IMR-90 (cell line): Measurements from ENCODE around the gene PLD6. TPM values are rescaled to one million over a fixed set of nuclear protein-coding genes. Genes with fewer than 3 reads are reported as not detected.

Source experiments
- ATAC-seq: fragments of 200-7000 bp; cut with Tn5 transposase; 2 replicates; pipeline ENCODE4 v1.9.1; 2020; ENCODE audit warnings: low read depth, mild to moderate bottlenecking, moderate library complexity
- BruUV-seq: library from RNA; stranded (reverse); fragments of 400-500 nt; replicated peaks from 2 replicates; lab custom pipeline; 2021; lab: Mats Ljungman, UMichigan
- CTCF ChIA-PET: fragments of 300-600 bp; formaldehyde crosslinking; extraction: SDS; loops from one replicate; lab custom pipeline; 2021; ENCODE audit warnings: antibody characterized with exemption; lab: Yijun Ruan, JAX
- POLR2A ChIA-PET: fragments of 300-600 bp; sonication (Branson Sonifier 250); formaldehyde crosslinking; loops from one replicate; lab custom pipeline; 2022; ENCODE audit warnings: antibody characterized with exemption; ENCODE audit not compliant: unreplicated experiment; lab: Charles Lee
- DNase-seq: peaks from one replicate; pipeline ENCODE4 v3.0.0; 2013
- H2AFZ ChIP-seq: replicated peaks from 2 replicates; pipeline ENCODE3; 2013; ENCODE audit warnings: low read length, mild to moderate bottlenecking; ENCODE audit not compliant: poor library complexity
- H2AK5ac ChIP-seq: 2 replicates; pipeline ENCODE4 v1.6.1; 2013; ENCODE audit warnings: low read depth, low read length, inconsistent platforms
- H2AK9ac ChIP-seq: replicated peaks from 2 replicates; pipeline ENCODE3; 2013; ENCODE audit warnings: mild to moderate bottlenecking, low read depth, low read length, moderate library complexity; ENCODE audit not compliant: poor library complexity
- H2BK120ac ChIP-seq: 2 replicates; pipeline ENCODE4 v1.6.1; 2013; ENCODE audit warnings: low read depth, low read length, inconsistent platforms
- H2BK15ac ChIP-seq: 3 replicates; pipeline ENCODE4 v1.6.1; 2013; ENCODE audit warnings: low read depth, low read length, inconsistent platforms
- H2BK20ac ChIP-seq: 2 replicates; pipeline ENCODE4 v1.6.1; 2013; ENCODE audit warnings: low read depth, mild to moderate bottlenecking, inconsistent platforms, low read length, moderate library complexity
- H2BK5ac ChIP-seq: 2 replicates; pipeline ENCODE4 v1.6.1; 2013; ENCODE audit warnings: mild to moderate bottlenecking, low read depth, low read length, inconsistent platforms; ENCODE audit not compliant: poor library complexity, severe bottlenecking
- H3K14ac ChIP-seq: replicated peaks from 2 replicates; pipeline ENCODE4 v1.6.1; 2013; ENCODE audit warnings: low read depth, low read length, inconsistent platforms
- H3K18ac ChIP-seq: 2 replicates; pipeline ENCODE4 v1.6.1; 2013; ENCODE audit warnings: low read depth, low read length, control low read depth
- H3K23ac ChIP-seq: 2 replicates; pipeline ENCODE4 v1.6.1; 2013; ENCODE audit warnings: low read depth, low read length, inconsistent platforms
- H3K27ac ChIP-seq: 2 replicates; pipeline ENCODE4 v1.5.1; 2013; ENCODE audit warnings: mild to moderate bottlenecking, control low read depth, low read length; ENCODE audit not compliant: insufficient read depth
- H3K27me3 ChIP-seq: 2 replicates; pipeline ENCODE4 v1.6.1; 2013; ENCODE audit warnings: low read length; ENCODE audit not compliant: control insufficient read depth, insufficient read depth
- H3K36me3 ChIP-seq: 2 replicates; pipeline ENCODE4 v1.6.1; 2013; ENCODE audit warnings: low read length, mixed read lengths; ENCODE audit not compliant: control insufficient read depth, insufficient read depth
- H3K4ac ChIP-seq: 2 replicates; pipeline ENCODE4 v1.6.1; 2013; ENCODE audit warnings: low read depth, low read length, inconsistent platforms
- H3K4me1 ChIP-seq: 2 replicates; pipeline ENCODE4 v1.6.1; 2013; ENCODE audit warnings: low read length, mixed read lengths; ENCODE audit not compliant: control insufficient read depth, insufficient read depth
- H3K4me2 ChIP-seq: 2 replicates; pipeline ENCODE4 v1.6.1; 2013; ENCODE audit warnings: low read depth, mild to moderate bottlenecking, control low read depth, low read length, moderate library complexity
- H3K4me3 ChIP-seq: 2 replicates; pipeline ENCODE4 v1.5.1; 2013; ENCODE audit warnings: low read depth, mild to moderate bottlenecking, control low read depth, low read length, moderate library complexity; ENCODE audit not compliant: insufficient read depth
- H3K56ac ChIP-seq: 2 replicates; pipeline ENCODE4 v1.6.1; 2013; ENCODE audit warnings: low read length, inconsistent platforms; ENCODE audit not compliant: insufficient read depth; ENCODE audit errors: extremely low read depth
- H3K79me1 ChIP-seq, 2 experiments: 2 replicates each; pipeline ENCODE4 v1.6.1; 2013; ENCODE audit warnings: low read length in 2 of 2, inconsistent platforms in 1 of 2, low read depth in 1 of 2
- H3K9ac ChIP-seq: 2 replicates; pipeline ENCODE4 v1.6.1; 2013; ENCODE audit warnings: low read depth, low read length, control low read depth
- H3K9me1 ChIP-seq: 2 replicates; pipeline ENCODE4 v1.6.1; 2013; ENCODE audit warnings: low read length, inconsistent platforms; ENCODE audit not compliant: insufficient read depth
- H3K9me3 ChIP-seq: 2 replicates; pipeline ENCODE4 v1.6.1; 2013; ENCODE audit warnings: low read length; ENCODE audit not compliant: control insufficient read depth, insufficient read depth
- H4K20me1 ChIP-seq: 2 replicates; pipeline ENCODE4 v1.6.1; 2013; ENCODE audit warnings: low read length, inconsistent platforms; ENCODE audit not compliant: insufficient read depth
- H4K5ac ChIP-seq: 2 replicates; pipeline ENCODE4 v1.6.1; 2013; ENCODE audit warnings: mild to moderate bottlenecking, low read depth, low read length, control low read depth
- H4K8ac ChIP-seq, 2 experiments: 2 replicates each; pipeline ENCODE4 v1.6.1; 2013; ENCODE audit warnings: low read depth in 2 of 2, low read length in 2 of 2, control low read depth in 1 of 2, inconsistent platforms in 1 of 2
- H4K91ac ChIP-seq: 2 replicates; pipeline ENCODE4 v1.6.1; 2013; ENCODE audit warnings: low read depth, low read length, inconsistent platforms; ENCODE audit not compliant: insufficient read depth
- BHLHE40 ChIP-seq: fragments of 150-350 bp; IDR thresholded peaks from 2 replicates; pipeline ENCODE4 v1.6.1; 2016; ENCODE audit warnings: mild to moderate bottlenecking, low read depth, low read length
- CEBPB ChIP-seq: IDR thresholded peaks from 2 replicates; pipeline ENCODE4 v1.6.1; 2012; ENCODE audit warnings: low read depth, low read length, improper control_type of control experiment
- CHD1 ChIP-seq: IDR thresholded peaks from 2 replicates; pipeline ENCODE4 v1.6.1; 2012; ENCODE audit warnings: low read depth, low read length, improper control_type of control experiment
- CTCF ChIP-seq: conservative IDR thresholded peaks from 2 replicates; pipeline ENCODE4 v1.5.1; 2012; ENCODE audit warnings: mild to moderate bottlenecking, low read depth, low read length, improper control_type of control experiment
- ELK1 ChIP-seq: fragments of 150-350 bp; IDR thresholded peaks from 2 replicates; pipeline ENCODE4 v1.6.1; 2016; ENCODE audit warnings: low read depth, mild to moderate bottlenecking, low read length, moderate library complexity, borderline replicate concordance
- FOS ChIP-seq: fragments of 150-350 bp; IDR thresholded peaks from 2 replicates; pipeline ENCODE4 v1.6.1; 2016; ENCODE audit warnings: low read depth, low read length
- MXI1 ChIP-seq: IDR thresholded peaks from 2 replicates; pipeline ENCODE4 v1.6.1; 2012; ENCODE audit warnings: low read depth, mild to moderate bottlenecking, low read length, moderate library complexity, borderline replicate concordance
- NFE2L2 ChIP-seq: fragments of 150-350 bp; IDR thresholded peaks from 2 replicates; pipeline ENCODE4 v1.6.1; 2016; ENCODE audit warnings: low read depth, mild to moderate bottlenecking, low read length
- RAD21 ChIP-seq: IDR thresholded peaks from 2 replicates; pipeline ENCODE4 v1.6.1; 2012; ENCODE audit warnings: low read length, improper control_type of control experiment
- RCOR1 ChIP-seq: IDR thresholded peaks from 2 replicates; pipeline ENCODE4 v1.6.1; 2012; ENCODE audit warnings: mild to moderate bottlenecking, low read length, improper control_type of control experiment; ENCODE audit not compliant: insufficient replicate concordance
- RFX5 ChIP-seq: IDR thresholded peaks from 2 replicates; pipeline ENCODE4 v1.8.0; 2012; ENCODE audit warnings: low read depth, mild to moderate bottlenecking, low read length, moderate library complexity
- SMC3 ChIP-seq: fragments of 150-350 bp; IDR thresholded peaks from 2 replicates; pipeline ENCODE4 v1.6.1; 2016; ENCODE audit warnings: low read depth, mild to moderate bottlenecking, antibody characterized with exemption, low read length, moderate library complexity
- USF2 ChIP-seq: fragments of 150-350 bp; IDR thresholded peaks from 2 replicates; pipeline ENCODE4 v1.6.1; 2017; ENCODE audit warnings: mild to moderate bottlenecking, antibody characterized with exemption, low read length, low read depth
- WGBS, 2 experiments: methylation state at CpG; one replicate each; pipeline versions ENCODE4 v1.1.5 to v1.1.7; 2013; ENCODE audit warnings: missing lambda C conversion rate in 2 of 2; ENCODE audit not compliant: insufficient read length in 1 of 2; ENCODE audit errors: extremely low coverage in 2 of 2; 5-methylcytosine and 5-hydroxymethylcytosine counted together
- dilution Hi-C: fragments of 300-500 bp; cut with HindIII; formaldehyde crosslinking; loops from one replicate; pipeline ENCODE4 v1.14.3; 2018; ENCODE audit warnings: low sequenced_read_pairs; ENCODE audit not compliant: unreplicated experiment
- in situ Hi-C: fragments of 300-500 bp; cut with MboI; formaldehyde crosslinking; loops from 3 replicates; pipeline ENCODE4 v1.14.3; 2019; ENCODE audit warnings: low sequenced_read_pairs, inconsistent platforms, mixed read lengths
- intact Hi-C: fragments of 100-400 bp; cut with micrococcal nuclease; formaldehyde crosslinking; loops from 2 replicates; pipeline ENCODE4 v1.10.0; 2022
- polyA plus RNA-seq, 3 experiments: library from polyadenylated mRNA; depleted of rRNA; stranded (reverse); fragments of >200 nt; gene quantifications; 2 replicates each; pipeline ENCODE4 v1.2.3, GENCODE V29; 2012; ENCODE audit warnings: low replicate concordance in 1 of 3
- total RNA-seq: library from RNA; depleted of rRNA; stranded (reverse); fragments of >200 nt; gene quantifications from 2 replicates; pipeline ENCODE4 v1.2.3, GENCODE V29; 2012

PLD6 gene
- total and polyA plus RNA-seq, 2 of the 4 experiments (the other 2 are of a cell fraction) = 1.1 to 1.5 TPM

- Histone ChIP-seq H2BK5ac (no peak overlapping the region), H3K27ac (no peak overlapping the region), H4K5ac (no peak overlapping the region), H3K9ac (no peak overlapping the region), H3K9me3 (no peaks in the 10 kb centered on the region), H2BK15ac (no peak overlapping the region), H4K91ac (no peak overlapping the region), H3K4me2 (no peak overlapping the region), H4K20me1 (peaks cover 7% of the 10 kb centered on the region; the same call in 1 of the 2 replicates), H2AK9ac (no peak overlapping the region), H2AK5ac (no peak overlapping the region), H3K56ac (no peak overlapping the region), H3K18ac (no peak overlapping the region), H3K4me1 (no peaks in the 10 kb centered on the region), H3K9me1 (peaks cover 4% of the 10 kb centered on the region; the same call in 1 of the 2 replicates), H3K14ac (no peak overlapping the region), H3K23ac (no peak overlapping the region), H3K79me1 (peaks cover 12 to 49% of the 10 kb centered on the region in 2 experiments), H2BK120ac (no peak overlapping the region), H3K36me3 (peaks cover 74% of the 10 kb centered on the region), H3K4me3 (no peak overlapping the region), H3K4ac (no peak overlapping the region), H4K8ac (no peak overlapping the region), H2BK20ac (no peak overlapping the region), H3K27me3 (no peaks in the 10 kb centered on the region), H2AFZ (no peak overlapping the region)
- TF ChIP-seq ELK1 = no peak
- TF ChIP-seq CTCF = no peak
- TF ChIP-seq RCOR1 = no peak
- no peak for TF ChIP-seq CHD1
- no peak for TF ChIP-seq BHLHE40
- no peak for TF ChIP-seq RFX5
- no peak for TF ChIP-seq SMC3
- no peak for TF ChIP-seq FOS
- TF ChIP-seq RAD21 = no peak
- TF ChIP-seq USF2 = no peak
- no peak for TF ChIP-seq CEBPB
- no peak for TF ChIP-seq NFE2L2
- TF ChIP-seq MXI1 = no peak
- ATAC-seq (peak; percentile 48), DNase-seq (peak; percentile 21)
- in situ Hi-C loops (no loop called here), dilution Hi-C loops (no loop called here), intact Hi-C loops (no loop called here)
- ChIA-PET POLR2A (no interaction called here), CTCF (no interaction called here)
- 91% methylated on average over 5 of the region's 9 CpGs; no CpG with 5 or more reads in 1 of the 2 experiments for WGBS, 2 experiments
- BruUV-seq = no TSS peak
These were observed 35.7 kb downstream of the PLD6 start for GRCh38 chr17:17170346-17170985.
